IgD-negative memory B cell (primary cell): ENCODE measurements around the gene SYNDIG1L. TPM values are rescaled to one million over a fixed set of nuclear protein-coding genes. Genes with fewer than 3 reads are reported as not detected.

Experiments
- H3K27ac Mint-ChIP-seq, 3 donors: one replicate each; pipeline ENCODE4 v1.8.0; 2020 to 2022; ENCODE audit warnings: mild to moderate bottlenecking in 3 of 3, mixed read lengths in 3 of 3, moderate library complexity in 1 of 3
- H3K27me3 Mint-ChIP-seq: one replicate; pipeline ENCODE4 v1.8.0; 2021; ENCODE audit warnings: mixed read lengths
- H3K36me3 Mint-ChIP-seq: one replicate; pipeline ENCODE4 v1.8.0; 2020; ENCODE audit warnings: mild to moderate bottlenecking, mixed read lengths
- H3K4me1 Mint-ChIP-seq, 3 donors: one replicate each; pipeline ENCODE4 v1.8.0; 2020 to 2022; ENCODE audit warnings: mixed read lengths in 3 of 3, mild to moderate bottlenecking in 1 of 3
- H3K4me3 Mint-ChIP-seq, 4 donors: one replicate each; pipeline ENCODE4 v1.8.0; 2020 to 2022; ENCODE audit warnings: mild to moderate bottlenecking in 4 of 4, mixed read lengths in 4 of 4, moderate library complexity in 3 of 4
- H3K9me3 Mint-ChIP-seq, 3 donors: one replicate each; pipeline ENCODE4 v1.8.0; 2020 to 2021; ENCODE audit warnings: mixed read lengths in 3 of 3, mild to moderate bottlenecking in 1 of 3
- polyA plus RNA-seq: library from polyadenylated mRNA; unstranded; fragments of 300-500 nt; fragmentation: Illumina TruSeq; gene quantifications from one replicate; pipeline ENCODE4 v1.2.3, GENCODE V29; 2021

SYNDIG1L gene
- polyA plus RNA-seq, 1 donor from 2014 or later: not detected

DNA sequence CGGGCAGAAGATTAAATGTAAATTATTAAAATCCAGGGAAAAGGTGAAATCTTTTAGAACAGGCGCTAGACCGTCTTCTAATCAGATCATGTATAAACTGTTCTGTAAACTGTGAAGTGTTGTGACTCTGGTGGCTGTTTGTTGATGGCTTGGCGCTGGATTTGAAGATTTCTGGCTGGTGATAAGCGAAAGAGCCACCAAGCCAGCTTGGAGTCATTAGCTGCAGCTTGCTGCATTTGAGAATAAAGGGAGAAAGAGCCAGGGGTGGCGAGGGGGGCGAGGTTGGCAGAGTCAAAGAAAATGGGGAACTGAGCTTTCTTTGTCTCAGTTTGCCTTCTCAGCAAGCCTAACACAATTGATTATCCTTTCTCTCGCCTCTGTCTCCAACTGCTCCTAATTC is 8.0 kb downstream of the SYNDIG1L start:
- Mint-ChIP-seq H3K27me3 (peaks cover 12% of the 10 kb centered on the region), H3K9me3 (peaks cover 0 to 6% (median 2%) of the 10 kb centered on the region in 3 donors), H3K36me3 (no peaks in the 10 kb centered on the region), H3K27ac (no peak overlapping the region), H3K4me1 (peaks cover 0 to 2% (median 0%) of the 10 kb centered on the region in 3 donors), H3K4me3 (no peak overlapping the region)

DNA sequence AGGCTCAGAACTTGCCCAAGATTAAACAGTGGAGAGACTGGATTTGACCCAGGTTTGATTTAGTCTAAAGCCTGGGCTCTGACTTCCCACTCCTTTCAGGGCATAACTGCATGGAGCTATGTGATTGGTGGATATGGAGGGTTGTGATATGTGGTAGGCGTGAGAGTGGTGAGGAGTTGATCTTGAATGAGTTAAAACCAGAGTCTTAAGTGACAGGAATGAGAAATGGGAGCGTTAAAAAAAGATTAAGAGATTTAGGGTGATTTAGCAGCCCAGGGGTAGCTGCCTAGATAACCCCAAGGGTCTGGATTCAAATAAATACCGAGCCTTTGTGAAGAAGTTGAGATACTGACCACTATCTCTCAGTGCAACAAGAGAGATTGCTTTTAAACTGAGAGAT is 8.4 kb downstream of the SYNDIG1L start:
- Mint-ChIP-seq H3K27me3 (peaks cover 13% of the 10 kb centered on the region), H3K27ac (no peak overlapping the region), H3K4me3 (no peak overlapping the region), H3K36me3 (no peaks in the 10 kb centered on the region), H3K9me3 (peaks cover 0 to 6% (median 2%) of the 10 kb centered on the region in 3 donors), H3K4me1 (peaks cover 0 to 2% (median 0%) of the 10 kb centered on the region in 3 donors)

DNA sequence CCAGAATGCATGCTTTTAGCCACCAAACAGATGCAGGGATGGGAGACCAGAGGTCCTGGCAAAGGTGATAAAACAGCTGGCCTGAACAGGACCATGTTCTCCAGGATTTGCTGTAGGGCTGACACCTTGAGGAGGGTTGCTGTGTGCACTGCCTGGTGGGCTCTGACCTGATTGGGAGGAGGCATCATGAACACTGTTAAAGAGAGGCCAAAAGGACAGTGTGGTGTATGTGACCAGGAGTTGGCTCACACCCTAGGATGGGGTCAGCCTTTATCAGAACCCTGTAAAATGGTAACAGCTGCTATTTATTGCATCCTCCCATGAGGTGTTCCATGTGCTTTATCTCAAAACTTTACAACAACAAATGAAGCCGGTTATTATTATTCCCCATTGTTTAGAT is 8.8 kb downstream of the SYNDIG1L start:
- H3K9me3 Mint-ChIP-seq: peaks cover 0 to 6% (median 2%) of the 10 kb centered on the region in 3 donors
- no peak overlapping the region for H3K4me3 Mint-ChIP-seq

DNA sequence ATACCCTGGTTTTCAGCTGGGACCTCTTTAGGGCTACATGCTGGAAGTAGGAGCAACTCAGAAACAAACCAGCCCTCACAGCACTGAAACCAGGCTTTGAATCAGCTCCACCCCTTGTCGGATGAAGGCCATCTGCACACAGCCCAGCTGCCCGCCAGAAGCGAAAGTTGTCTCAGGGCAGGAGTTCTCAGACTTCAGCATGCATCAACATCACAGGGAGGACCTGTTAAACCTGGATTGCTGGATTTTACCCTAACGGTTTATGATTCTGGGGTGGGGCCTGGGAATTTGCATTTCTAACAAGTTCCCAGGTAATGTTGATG is 10.9 kb downstream of the SYNDIG1L start:
- peaks cover 6% of the 10 kb centered on the region for H3K27me3 Mint-ChIP-seq
- H3K4me1 Mint-ChIP-seq: no peaks in the 10 kb centered on the region
- H3K27ac Mint-ChIP-seq: no peak overlapping the region
- H3K4me3 Mint-ChIP-seq: no peak overlapping the region
- no peaks in the 10 kb centered on the region for H3K36me3 Mint-ChIP-seq
- no peaks in the 10 kb centered on the region for H3K9me3 Mint-ChIP-seq

More for the DNA sequence above, 8.8 kb downstream of the SYNDIG1L start:
- peaks cover 0 to 2% (median 0%) of the 10 kb centered on the region in 3 donors for H3K4me1 Mint-ChIP-seq
- peaks cover 13% of the 10 kb centered on the region for H3K27me3 Mint-ChIP-seq
- no peaks in the 10 kb centered on the region for H3K36me3 Mint-ChIP-seq
- H3K27ac Mint-ChIP-seq: no peak overlapping the region

DNA sequence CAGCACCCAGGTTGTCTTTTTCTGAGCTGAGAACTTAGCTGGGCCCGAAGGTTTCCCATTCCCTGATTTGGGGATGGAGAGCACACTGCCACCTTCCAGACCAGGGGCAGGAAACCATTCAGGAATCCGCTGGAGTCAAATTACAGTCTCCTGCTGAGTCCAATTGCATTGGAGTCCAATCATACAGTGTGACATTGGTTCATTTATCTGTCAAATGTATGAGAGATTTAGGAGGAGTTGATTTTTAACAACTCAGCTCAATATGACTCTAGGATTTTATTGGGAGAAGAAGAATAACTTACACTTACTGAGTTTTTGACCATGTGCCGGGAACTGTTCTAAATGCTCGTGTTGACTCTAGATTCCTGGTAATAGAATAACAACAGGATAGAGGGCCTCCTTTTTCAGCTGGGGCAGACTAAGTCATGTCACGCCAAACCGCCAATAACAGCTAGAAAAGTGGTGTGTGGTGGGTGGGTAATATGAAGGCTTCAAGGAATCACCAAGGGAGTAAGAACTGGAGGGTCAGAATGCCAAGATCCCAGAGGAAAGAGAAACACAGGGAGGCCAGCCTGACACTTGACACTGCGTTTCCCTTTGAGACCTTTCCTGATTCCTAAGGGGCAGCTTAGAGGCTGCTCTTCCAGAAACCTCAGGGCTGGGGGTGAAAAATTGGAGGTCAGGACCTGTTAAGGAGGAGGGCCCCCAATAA is 11.5 kb downstream of the SYNDIG1L start:
- no peak overlapping the region for H3K4me3 Mint-ChIP-seq
- peaks cover 6% of the 10 kb centered on the region for H3K27me3 Mint-ChIP-seq
- H3K4me1 Mint-ChIP-seq: no peaks in the 10 kb centered on the region
- H3K27ac Mint-ChIP-seq: no peak overlapping the region
- H3K36me3 Mint-ChIP-seq: no peaks in the 10 kb centered on the region
- no peaks in the 10 kb centered on the region for H3K9me3 Mint-ChIP-seq

DNA sequence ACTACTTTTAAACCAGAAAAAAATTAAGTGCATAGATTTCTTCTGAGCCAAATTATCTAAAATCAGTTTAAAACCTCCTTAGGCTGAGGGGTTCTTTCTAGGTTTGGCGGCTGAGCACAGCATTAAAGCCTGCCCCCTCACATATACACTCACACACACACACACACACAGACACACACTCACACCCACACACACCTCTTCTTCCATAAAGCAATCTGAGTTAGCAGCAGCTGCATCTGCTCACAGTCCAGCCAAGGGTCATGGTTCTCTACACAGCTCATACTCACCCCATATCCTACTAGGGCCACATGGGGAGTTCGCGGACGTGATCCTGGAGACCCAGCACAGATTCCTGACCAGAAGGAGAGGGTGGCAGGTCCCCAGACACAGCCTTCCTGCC is 12.4 kb downstream of the SYNDIG1L start:
- H3K27me3 Mint-ChIP-seq: peaks cover 6% of the 10 kb centered on the region

GRCh38 chr14:74412753-74413152 is 13.3 kb downstream of the SYNDIG1L start:
- Mint-ChIP-seq H3K27me3 (peaks cover 6% of the 10 kb centered on the region), H3K27ac (no peak overlapping the region), H3K9me3 (no peaks in the 10 kb centered on the region), H3K36me3 (no peaks in the 10 kb centered on the region), H3K4me1 (peaks cover 0 to 3% (median 2%) of the 10 kb centered on the region in 3 donors), H3K4me3 (no peak overlapping the region)

More for the DNA sequence above, 12.4 kb downstream of the SYNDIG1L start:
- H3K36me3 Mint-ChIP-seq: no peaks in the 10 kb centered on the region
- H3K4me1 Mint-ChIP-seq: no peaks in the 10 kb centered on the region
- no peaks in the 10 kb centered on the region for H3K9me3 Mint-ChIP-seq
- no peak overlapping the region for H3K27ac Mint-ChIP-seq
- H3K4me3 Mint-ChIP-seq: peak overlapping the region in 1 of 4 donors; percentile 44

DNA sequence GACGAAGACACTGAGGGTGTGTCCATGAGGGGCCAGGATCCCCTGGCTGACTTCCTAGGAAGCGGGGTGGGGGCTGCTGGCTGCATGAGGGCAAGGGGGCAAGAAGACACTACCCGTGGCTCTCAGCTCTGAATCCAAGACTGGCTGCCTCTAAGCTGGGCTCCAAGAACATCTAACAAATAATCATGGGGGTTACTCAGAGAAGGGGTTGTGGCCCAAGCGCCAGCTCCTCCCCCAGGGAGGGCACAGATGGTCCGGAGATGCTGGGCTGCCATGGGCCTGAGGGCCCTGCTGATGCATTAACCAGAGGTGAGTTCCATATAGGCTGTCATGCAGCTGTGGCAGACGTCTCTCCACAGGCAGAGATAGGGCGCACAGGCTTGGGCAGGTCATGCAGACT is 14.3 kb downstream of the SYNDIG1L start:
- Mint-ChIP-seq H3K9me3 (no peaks in the 10 kb centered on the region), H3K36me3 (no peaks in the 10 kb centered on the region), H3K27me3 (peaks cover 6% of the 10 kb centered on the region), H3K27ac (no peak overlapping the region), H3K4me3 (no peak overlapping the region), H3K4me1 (peaks cover 0 to 4% (median 4%) of the 10 kb centered on the region in 3 donors)

DNA sequence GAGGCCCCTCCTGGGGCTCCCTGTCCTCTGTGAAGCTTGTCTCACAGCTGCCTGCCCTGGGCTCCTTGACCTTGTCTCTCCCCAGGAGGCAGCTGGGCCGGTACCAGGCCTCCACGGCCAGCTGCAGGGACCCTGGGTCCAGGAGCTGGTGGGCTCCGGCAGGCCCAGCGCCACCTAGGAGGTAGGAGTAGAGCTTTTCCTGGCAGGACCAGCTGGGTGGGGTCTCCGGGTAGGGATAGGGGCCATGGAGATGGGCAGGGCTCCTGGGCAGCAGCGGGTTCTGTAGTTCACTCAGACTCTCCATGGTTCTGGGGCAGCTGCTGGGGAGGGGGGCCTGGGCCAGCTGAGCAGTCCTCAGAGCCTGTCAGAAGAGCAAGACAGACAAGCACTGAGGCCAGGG is 16.6 kb downstream of the SYNDIG1L start:
- Mint-ChIP-seq H3K27ac (no peak overlapping the region), H3K9me3 (no peaks in the 10 kb centered on the region), H3K27me3 (peaks cover 6% of the 10 kb centered on the region), H3K4me1 (peaks cover 0 to 5% (median 4%) of the 10 kb centered on the region in 3 donors), H3K36me3 (no peaks in the 10 kb centered on the region), H3K4me3 (peak overlapping the region in 1 of 4 donors; percentile 51)

DNA sequence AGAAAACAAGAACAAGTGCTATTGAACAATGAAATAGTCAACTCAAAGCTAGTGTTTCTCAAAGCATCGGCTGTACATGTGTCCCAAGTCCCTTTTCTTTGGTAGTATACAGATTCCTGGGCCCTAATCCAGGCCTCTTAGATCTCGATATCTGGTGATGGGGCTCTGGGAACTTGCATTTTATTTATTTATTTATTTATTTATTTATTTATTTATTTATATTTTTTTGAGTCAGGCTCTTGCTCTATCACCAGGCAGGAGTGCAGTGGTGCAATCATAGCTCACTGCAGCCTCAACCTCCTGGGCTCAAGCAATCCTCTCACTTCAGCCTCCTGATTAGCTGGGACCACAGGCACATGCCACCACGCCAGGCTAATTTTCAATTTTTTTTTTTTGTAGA is 17.1 kb downstream of the SYNDIG1L start:
- Mint-ChIP-seq H3K36me3 (no peaks in the 10 kb centered on the region), H3K4me3 (no peak overlapping the region), H3K9me3 (no peaks in the 10 kb centered on the region), H3K27ac (no peak overlapping the region), H3K4me1 (peaks cover 0 to 10% (median 6%) of the 10 kb centered on the region in 3 donors), H3K27me3 (peaks cover 6% of the 10 kb centered on the region)

DNA sequence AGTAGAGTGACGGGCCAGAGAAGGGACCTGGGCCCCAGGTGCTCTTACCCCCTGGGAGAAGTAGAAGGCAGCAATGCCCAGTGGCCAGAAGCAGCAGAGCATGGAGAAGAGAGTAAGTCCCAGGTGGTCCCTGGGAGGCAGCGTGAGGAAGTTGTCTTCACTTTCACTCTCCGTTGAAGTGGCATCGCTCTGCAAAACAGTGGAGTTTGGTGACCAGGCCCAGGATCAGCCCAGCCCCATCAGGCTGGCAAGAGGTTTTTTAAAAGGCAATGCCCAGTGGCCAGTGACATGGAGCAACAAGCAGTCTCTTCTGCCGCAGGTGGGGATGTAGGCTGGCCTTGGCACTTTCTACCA is 18.2 kb downstream of the SYNDIG1L start:
- H3K4me3 Mint-ChIP-seq: no peak overlapping the region
- H3K9me3 Mint-ChIP-seq: no peaks in the 10 kb centered on the region
- H3K4me1 Mint-ChIP-seq: peaks cover 3 to 18% (median 14%) of the 10 kb centered on the region in 3 donors
- H3K36me3 Mint-ChIP-seq: no peaks in the 10 kb centered on the region
- H3K27ac Mint-ChIP-seq: no peak overlapping the region
- peaks cover 4% of the 10 kb centered on the region for H3K27me3 Mint-ChIP-seq

DNA sequence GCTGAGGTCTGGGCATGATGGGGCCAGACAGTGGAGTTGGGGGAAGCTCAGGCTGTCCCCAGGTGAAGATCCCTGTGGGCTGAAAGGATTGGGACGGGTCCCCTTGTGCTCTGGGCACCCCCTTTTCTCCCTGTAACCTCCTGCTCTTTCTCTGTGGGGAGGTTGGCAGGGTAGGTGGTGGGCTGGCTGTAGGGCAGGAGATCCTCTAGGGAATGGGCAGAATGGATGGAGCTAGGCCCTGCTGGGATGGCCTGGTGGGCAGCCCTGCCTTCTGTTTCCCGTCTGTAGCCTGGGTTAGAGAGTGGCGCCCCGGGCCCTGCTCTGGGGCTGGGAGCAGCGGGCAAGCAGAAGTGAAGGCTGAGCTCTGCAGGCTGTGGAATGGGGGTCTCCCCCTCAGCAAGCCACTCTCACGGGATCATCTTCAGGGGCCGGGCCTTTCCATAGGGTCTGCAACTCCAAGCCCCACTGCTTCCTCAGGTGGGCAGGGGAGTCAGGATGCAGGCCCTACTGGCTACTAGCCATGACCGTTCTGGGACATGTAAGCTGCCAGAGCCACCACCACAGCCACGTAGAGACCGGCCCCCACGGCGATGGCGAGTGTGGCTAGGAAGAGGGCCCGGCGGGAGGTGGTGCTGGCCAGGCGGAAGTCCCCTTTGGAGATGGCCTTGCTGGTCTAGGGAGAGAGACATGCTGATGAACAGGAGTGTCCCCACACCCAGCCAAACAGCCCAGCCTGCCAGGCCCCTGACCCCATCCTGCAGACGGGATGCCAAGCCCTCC is 18.8 kb downstream of the SYNDIG1L start:
- no peak overlapping the region for H3K27ac Mint-ChIP-seq
- no peaks in the 10 kb centered on the region for H3K36me3 Mint-ChIP-seq
- peaks cover 4% of the 10 kb centered on the region for H3K27me3 Mint-ChIP-seq
- H3K4me3 Mint-ChIP-seq: no peak overlapping the region
- H3K4me1 Mint-ChIP-seq: peaks cover 6 to 20% (median 16%) of the 10 kb centered on the region in 3 donors
- H3K9me3 Mint-ChIP-seq: no peaks in the 10 kb centered on the region

DNA sequence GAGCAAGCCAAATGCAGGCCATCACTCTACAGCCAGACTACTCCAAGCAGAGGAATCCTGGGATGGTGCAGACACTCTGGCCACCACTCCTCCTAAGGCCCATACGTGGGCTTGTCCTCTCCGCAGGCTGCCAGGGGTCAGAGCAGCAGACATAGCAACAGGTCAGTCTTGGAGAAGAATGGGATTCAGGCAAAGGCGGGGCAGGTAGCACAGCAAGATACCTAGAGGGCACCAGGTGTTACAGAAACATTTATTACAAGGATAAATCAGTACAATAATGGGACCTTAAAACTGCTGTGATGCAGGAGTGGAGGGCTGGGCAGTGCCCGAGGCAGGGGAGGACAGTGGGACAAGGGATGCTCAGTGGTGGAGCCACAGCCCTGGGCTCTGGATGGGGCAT is 20.3 kb downstream of the SYNDIG1L start:
- H3K27ac Mint-ChIP-seq: peak overlapping the region in 1 of 3 donors; percentile 1
- no peaks in the 10 kb centered on the region for H3K36me3 Mint-ChIP-seq
- peak overlapping the region in 2 of 4 donors; percentile 5 to 33 for H3K4me3 Mint-ChIP-seq
- H3K9me3 Mint-ChIP-seq: no peaks in the 10 kb centered on the region
- H3K27me3 Mint-ChIP-seq: peaks cover 2% of the 10 kb centered on the region
- H3K4me1 Mint-ChIP-seq: peaks cover 18 to 33% (median 29%) of the 10 kb centered on the region in 3 donors

DNA sequence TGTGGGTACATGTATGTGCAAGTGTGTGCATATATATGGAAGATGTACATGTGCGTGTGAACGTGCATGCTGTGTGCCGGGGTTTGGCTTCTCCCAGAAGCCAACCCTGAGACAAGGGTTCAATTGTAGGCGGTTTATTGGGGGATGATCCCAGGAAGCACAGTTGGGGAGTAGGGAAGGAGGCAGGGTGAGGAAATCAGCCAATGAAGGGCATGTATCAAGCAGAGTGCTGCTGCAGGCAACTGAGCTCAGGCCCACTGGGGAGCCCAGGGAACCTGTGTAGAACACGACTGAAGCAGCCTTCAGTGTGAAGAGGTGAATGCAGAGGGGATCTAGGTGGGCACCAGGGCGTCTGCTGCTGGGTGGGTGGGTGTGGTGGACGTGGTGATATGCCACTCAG is 21.6 kb downstream of the SYNDIG1L start:
- Mint-ChIP-seq H3K4me1 (peaks cover 27 to 42% (median 35%) of the 10 kb centered on the region in 3 donors), H3K36me3 (no peaks in the 10 kb centered on the region), H3K27ac (peak overlapping the region in 2 of 3 donors; percentile 22 to 79), H3K4me3 (peak overlapping the region in 3 of 4 donors; percentile 3 to 77 (median 22)), H3K9me3 (no peaks in the 10 kb centered on the region), H3K27me3 (no peaks in the 10 kb centered on the region)

- no peaks in the 10 kb centered on the region for H3K36me3 Mint-ChIP-seq
- H3K27me3 Mint-ChIP-seq: no peaks in the 10 kb centered on the region
- H3K4me1 Mint-ChIP-seq: peaks cover 31 to 42% (median 38%) of the 10 kb centered on the region in 3 donors
- H3K4me3 Mint-ChIP-seq: peak overlapping the region in 2 of 4 donors; percentile 3 to 94
- no peaks in the 10 kb centered on the region for H3K9me3 Mint-ChIP-seq
- peak overlapping the region in 2 of 3 donors; percentile 93 to 95 for H3K27ac Mint-ChIP-seq
These were observed 22.2 kb downstream of the SYNDIG1L start for GRCh38 chr14:74403619-74404417.
